Measurements from ENCODE around the gene MIOX.
"Not testable (repeated sequence)": the region's sequence is repeated elsewhere in the genome, so short reads cannot be mapped to it uniquely, and the experiment has no call there.

MIOX gene

DNA sequence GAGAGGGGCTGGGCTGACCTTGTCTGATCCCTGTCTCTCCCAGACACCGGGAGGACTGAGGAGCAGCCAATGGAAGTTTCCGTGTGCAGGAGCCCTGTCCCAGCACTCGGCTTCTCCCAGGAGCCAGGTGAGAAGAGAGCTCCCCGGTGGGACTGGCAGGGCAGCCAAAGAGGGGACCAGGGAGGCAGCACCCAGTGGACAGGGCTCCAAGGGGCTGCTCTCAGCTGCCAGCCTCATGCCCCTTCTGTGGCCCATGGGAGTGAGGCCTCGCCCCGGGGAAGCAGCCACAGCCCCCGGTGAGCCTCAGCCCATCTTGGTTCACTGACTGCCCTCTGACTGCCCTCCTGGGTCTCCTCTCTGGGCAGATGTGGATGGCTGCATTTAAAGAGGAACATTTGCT, 31.9 kb downstream of the MIOX start:
- no peak for DNase-seq

DNA sequence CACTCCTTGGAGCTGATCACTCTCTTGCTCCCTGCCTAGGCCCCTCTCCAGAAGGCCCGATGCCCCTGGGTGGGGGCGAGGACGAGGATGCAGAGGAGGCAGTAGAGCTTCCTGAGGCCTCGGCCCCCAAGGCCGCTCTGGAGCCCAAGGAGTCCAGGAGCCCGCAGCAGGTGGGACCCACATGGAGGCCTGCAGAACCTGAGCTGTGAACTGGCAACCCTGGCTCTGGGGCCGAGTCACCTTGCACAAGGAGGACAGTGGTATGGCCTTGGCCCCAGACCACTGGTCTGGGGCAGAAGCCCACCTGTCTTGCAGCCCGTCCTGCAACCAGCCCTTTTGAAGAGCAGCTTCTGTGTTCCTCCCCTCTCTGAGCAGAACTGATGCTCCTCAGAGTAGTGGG, 32.5 kb downstream of the MIOX start:
- DNase-seq, result no peak

DNA sequence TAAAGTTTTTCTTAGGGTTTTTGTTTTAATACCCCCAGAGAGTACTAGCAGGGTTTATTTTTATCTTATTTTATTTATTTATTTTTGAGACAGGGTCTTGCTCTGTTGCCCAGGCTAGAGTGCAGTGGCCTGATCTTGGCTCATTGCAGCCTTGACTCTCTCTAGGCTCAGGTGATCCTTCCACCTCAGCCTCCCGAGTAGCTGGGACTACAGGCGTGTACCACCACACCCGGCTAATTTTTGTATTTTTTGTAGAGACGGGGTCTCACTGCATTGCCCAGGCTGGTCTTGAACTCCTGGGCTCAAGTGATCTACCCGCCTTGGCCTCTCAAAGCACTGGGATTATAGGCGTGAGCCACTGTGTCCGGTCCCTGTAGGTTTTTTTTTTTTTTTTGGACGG, 33.5 kb downstream of the MIOX start:
- DNase-seq, result not testable (repeated sequence)

DNA sequence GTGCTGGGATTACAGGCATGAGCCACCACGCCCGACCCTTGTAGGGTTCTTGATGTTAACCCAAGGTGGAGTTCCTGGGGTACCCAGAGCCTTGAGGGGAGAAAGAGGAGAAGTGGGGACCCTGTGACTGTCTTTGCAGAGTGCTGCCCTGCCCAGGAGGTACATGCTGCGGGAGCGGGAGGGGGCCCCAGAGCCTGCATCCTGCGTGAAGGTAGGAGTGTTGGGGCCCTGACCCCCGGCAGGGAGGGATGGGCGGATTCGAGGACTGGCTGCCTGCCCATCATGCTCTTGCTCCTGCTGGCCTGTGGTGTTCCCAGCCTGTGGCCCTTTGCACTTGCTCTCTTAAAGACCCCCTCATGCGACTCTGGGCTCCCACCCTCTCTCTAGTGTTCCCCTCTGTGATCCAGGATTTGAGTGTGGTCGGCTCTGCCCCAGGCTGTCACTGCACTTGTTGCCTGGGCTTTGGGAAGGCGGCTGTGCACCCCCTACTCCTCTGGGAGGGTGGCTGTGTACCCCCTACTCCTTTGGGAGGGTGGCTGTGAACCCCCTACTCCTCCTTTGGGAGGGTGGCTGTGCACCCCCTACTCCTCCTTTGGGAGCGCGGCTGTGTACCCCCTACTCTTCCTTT, 34.3 kb downstream of the MIOX start:
- no peak for DNase-seq

DNA sequence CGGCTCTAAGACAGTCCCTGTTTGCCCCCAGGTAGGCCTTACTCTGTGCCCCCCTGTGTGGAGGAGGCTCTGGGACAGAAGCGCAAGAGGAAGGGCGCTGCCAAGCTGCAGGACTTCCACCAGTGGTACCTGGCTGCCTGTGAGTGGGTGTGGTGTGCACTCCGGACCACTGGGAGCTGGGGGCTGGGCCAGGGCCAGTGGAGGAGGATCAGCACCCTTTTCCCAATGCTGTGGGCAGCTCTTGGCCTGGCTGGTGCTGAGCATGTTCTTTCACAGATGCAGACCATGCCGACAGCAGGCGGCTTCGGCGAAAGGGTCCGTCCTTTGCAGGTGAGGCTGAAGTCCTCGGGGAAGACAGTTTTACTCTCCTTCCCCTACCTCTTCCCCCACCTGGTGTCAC, 35.1 kb downstream of the MIOX start:
- DNase-seq, result no peak

DNA sequence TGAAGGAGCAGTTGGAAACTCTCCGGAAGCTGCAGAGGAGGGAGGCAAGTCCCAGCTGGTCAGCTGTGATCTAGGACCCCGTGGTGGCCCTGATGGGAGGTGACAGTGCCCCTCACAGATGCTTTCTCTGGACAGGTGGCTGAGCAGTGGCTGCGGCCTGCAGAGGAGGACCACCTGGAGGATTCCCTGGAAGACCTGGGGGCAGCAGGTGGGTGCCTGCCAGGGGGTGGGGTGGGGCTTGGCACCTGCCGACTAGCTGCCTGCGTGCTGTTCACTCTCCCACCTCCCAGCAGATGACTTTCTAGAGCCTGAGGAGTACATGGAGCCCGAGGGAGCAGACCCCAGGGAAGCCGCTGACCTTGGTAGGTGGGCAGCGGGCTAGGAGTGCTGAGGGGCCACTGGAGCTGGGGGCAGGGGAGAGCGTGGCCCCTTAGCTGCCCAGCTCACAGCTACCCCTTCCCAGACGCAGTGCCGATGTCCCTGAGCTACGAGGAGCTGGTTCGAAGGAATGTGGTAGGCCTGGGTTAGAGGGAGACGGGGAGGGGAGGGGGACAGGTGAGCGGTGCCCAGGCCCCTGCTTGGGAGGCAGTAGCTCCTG, 35.6 kb downstream of the MIOX start:
- DNase-seq, result no peak

DNA sequence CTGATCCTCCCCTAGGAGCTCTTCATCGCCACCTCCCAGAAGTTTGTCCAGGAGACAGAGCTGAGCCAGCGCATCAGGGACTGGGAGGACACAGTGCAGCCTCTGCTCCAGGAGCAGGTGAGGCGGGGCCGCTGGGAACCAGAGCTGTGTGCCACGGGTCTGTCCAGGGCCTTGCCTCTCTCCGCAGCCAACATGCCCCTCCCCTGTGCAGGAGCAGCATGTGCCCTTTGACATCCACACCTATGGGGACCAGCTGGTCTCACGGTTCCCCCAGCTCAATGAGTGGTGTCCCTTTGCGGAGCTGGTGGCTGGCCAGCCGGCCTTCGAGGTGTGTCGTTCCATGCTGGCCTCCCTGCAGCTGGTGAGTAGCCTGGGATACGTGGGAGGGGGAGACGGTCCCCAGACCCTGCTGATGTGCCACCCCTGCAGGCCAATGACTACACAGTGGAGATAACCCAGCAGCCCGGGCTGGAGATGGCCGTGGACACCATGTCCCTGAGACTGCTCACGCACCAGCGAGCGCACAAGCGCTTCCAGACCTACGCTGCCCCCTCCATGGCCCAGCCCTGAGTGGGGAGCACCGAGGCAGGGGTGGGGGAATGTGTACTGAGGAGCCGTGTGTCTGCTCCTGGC, 36.3 kb downstream of the MIOX start:
- no peak for DNase-seq

DNA sequence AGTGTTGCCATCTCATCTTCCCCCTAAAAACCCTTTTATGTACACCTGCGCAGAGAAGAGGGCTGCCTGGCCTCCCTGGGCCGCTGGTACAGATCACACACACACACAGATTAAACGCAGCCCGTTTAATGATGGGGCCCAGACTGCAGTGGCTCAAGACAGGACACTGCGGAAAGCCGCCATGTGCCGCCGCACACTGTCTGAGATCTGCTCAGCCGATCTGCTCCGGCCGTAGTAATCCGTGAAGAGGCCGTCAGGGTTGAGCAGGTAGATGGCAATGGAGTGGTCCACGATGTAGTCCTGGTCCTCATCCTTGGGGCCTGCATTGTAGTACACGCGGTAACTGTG, 36.8 kb downstream of the MIOX start:
- DNase-seq, result no peak

DNA sequence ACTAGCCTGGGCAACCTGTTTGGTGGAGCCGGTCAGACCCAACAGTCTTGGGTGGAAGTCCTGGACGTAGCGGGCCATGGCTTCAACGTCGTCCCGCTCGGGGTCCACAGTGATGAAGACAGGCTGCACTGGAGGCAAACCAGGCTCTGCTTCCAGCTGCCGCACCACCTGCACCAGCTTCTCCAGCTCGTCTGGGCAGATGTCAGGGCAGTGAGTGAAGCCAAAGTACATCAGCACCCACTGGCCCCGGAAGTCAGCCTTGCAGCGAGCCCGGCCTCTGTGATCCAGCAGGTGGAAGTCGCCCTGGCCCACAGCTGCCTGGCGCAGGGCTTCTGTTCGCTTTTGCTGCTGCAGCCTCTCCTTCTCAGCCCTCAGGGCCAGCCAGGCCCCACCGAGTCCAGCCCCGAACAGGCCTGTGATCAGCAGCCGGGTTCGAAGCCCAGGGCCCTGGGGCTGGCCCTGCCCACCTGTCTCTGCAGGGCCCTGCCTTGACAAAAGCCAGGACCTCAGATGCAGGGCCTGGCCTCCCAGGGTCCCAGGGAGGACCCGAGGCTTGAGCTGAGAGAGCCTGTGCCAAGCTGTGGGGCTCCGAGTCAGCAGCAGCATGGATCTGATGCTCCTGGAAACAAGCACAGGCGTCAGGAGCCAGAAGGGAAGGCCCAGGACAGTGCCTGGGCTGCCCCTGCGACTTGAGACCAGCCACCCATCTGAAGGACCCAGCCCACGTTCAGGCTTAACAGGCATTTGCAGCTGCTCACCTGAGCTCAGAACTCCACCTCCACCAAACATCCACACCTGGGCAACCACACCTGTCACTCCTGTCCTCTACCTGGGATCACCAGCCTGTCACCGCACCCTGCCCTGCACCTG, 37.4 kb downstream of the MIOX start:
- DNase-seq, result no peak

DNA sequence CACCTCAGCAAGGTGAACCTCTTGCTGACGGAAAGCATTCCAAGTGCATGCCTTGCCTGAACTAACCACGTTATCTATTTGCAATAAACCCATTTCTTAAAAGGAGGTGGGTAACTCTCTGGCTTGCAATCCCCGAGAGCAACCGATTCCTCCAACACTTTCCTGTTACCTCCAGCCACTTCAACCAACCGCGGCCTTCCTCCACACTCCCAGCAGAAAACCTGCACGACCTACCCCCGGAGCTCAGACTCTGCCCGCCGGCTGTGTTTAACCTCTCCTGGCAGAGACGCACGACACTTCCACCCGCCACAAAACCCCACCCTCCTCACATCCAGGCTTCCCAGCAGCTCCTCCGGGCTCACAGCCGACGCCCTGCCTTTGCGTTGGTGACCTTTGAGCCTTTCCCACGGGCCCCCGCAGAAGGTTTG, 38.0 kb downstream of the MIOX start:
- no peak for DNase-seq

DNA sequence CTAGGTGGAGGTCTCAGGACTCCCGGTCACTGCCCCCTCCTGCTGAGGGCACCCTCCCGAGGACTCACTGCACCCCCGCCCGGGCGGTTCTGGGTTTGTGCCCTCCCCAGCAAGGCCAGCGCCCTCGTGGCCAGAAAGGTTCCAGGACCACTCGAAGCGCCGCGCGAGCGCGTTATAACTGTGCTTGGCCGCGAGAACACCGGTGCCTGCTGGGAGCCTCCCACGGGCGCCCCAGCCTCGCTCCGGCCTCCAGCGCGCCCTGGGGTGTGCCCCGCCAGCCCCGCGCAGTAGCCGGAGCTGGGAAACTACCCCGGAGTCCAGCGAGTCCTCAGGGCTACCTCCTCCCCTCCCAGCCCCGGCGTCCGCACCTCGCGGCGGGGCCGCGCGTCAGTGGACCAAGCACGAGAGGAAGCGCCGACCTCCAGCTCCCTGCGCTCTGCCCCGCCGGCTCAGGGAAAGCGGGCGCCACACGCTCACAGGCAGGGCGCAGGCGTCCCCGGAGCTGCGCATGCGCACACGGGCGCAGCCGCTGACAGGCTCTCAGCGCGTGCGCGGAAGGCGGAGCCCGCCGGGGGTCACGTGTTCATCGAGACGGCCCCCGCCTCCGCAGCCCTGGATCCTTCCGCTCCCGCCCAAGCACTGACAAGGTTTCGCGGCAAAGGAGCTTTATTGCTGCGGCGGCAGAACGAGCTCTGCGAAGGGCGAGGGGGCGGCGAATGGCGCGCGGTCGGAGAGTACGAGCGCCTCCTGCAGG, 38.6 kb downstream of the MIOX start, which contains the start of gene SCO2:
SCO2 (minus strand) TSS at position 495 of the 754 bp plus-strand sequence. CDS start 1,187 bp downstream, outside the sequence.
- peak; percentile 97 to 98 for DNase-seq

DNA sequence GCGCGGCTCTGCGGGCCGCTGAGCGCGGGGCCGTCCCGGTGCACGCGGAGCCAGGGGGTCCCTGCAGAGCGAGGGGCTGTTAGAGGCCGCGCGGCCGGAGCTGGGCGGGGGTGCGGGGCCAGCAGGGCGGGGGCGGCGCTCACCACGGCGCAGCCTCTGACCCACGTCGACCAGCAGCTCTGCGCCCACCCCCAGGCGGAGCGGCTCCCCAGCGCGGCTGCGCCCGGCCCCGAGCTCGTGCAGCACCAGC, 39.1 kb downstream of the MIOX start:
- no peak for DNase-seq

DNA sequence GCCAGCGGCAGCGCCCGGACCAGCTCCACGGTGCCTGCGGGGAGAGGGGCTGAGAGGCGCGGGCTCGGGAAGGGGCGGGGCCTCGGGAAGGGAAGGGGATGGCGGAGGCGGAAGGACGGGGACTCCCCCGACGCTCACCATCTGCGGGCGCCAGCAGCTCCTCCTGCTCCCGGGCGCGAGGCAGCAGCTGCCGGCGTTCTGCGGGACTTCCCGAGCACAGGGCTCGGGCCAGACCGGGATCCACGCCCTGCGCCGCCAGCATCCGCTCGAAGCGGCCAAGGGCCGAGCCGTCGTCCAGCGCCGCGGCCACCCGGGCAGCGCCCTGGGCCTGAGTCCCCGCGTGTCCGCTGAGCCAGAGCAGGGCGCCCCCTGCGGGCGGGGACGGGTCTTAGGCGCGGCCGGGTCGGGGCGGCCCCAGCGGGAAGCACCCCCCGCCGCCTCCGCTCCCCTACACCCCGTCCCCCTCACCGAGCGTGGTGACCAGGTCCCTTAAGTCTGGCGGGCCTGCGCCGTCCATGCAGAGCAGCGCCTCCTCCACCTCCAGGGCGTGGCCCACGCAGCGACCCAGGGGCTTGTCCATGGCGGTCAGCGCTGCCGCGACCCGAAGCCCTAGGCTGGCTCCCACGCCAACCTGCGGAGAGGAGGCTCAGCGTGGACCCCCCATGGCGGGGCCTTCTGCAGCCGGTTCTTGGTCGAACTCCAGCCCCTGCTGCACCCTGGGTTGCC, 39.6 kb downstream of the MIOX start:
- peak; percentile 86 to 91 for DNase-seq

DNA sequence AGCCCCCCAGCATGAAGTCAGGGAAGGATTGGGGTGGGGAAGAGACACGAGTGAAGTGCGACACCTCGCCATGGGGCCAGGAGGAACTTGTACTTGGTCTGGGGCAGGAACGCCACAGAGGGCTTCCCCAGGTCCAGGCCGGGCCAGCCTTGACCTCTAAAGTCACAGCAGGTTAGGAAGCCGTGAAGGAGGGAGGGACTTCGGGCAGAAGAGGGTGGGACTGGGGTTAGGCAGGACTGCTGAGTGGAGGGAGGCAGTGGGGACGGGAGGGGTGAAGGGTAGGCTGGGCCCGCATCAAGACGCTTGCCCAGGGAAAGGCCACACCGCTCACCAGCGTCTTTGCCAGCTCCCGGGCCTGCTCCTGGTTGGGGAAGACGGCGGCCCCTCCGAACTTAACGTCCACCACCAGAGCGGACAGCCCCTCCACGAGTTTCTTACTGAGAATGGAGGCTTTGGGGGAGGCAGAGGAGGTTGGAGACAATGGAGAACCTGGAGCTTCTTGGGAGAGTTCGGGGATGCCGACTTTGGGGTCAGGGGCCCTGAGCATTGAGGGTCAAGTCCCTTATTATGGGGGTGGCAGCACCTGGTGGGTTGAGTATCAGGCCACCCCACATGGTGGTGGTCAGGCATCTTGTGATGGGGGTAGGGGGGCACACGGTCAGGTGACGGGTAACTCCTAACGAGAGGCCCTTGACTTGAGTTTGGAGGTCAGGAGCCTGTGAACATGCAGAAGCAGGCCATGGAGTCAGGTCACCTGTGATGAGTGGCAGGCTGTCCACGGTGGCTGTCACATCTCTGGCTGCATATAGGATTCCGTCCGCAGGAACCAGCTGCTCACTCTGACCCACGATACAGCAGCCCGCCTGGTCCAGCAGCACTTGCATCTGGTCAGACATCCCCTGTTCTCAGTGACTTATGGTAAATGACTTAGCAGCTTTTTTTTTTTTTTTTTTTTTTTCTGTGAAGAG, 40.5 kb downstream of the MIOX start:
- DNase-seq, result peak; percentile 67 to 70

DNA sequence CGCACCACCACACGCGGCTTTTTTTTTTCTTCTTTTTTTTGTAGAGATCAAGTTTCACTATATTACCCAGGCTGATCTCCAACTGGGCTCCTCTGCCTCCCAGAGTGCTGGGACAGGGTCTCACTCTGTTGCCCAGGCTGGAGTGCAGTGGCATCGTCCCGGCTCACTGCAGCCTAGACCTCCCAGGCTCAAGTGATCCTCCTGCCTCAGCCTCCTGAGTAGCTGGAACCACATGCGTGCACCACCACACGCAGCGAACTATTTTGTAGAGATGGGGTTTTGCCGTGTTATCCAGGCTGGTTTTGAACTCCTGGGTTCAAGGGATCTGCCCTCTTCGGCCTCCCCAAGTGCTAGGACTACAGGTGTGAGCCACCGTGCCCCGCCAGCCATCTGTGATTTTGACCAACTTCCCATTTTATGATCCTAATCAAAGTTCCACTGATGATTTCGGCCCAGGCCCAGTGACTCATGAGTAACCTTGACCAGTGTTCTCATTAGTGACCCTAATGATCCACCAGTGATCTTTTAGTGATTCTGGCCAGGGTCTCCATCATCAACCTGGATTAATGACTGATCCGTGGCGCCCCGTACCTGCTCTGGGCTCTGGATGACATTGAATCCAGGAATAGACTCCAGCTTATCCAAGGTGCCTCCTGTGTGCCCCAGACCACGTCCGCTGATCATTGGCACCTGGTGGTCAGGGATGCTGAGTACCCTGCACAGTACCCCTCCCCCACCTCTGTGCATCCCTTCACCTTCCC, 41.4 kb downstream of the MIOX start:
- no peak for DNase-seq

DNA sequence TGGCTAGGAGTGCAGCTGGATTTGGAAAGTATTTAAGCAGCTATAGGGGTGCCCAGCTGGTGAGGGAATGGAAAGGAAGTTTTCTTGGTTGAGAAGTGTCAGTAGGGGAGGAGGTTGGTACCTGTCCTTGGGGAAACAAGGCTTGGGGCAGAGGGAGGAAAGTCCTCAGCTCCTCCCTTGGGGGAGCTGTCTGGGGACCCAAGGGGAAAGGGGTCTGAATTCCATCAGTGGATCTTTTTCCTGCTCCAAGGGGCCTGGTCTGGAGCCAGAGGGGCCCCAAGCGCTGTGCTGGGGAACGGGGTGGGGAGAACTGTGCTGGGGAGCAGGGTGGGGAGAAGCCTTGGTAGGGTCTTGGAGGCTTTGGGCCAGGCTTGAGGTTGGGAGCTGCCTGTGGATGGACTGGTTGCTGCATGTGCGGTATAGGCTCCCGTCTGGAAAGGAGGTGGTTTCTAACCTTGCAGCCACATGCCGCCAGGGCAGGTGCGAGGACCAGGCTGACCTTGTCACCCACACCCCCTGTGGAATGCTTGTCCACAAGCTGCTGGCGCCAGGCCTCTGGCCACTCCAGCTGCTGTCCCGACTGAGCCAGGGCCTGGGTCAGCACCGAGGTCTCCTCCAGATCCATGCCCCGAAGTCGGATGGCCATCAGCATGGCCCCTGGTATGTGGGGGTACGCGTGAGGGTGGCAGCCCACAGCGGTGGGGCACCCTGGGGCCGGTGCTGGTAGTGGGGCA, 42.2 kb downstream of the MIOX start:
- no peak for DNase-seq

DNA sequence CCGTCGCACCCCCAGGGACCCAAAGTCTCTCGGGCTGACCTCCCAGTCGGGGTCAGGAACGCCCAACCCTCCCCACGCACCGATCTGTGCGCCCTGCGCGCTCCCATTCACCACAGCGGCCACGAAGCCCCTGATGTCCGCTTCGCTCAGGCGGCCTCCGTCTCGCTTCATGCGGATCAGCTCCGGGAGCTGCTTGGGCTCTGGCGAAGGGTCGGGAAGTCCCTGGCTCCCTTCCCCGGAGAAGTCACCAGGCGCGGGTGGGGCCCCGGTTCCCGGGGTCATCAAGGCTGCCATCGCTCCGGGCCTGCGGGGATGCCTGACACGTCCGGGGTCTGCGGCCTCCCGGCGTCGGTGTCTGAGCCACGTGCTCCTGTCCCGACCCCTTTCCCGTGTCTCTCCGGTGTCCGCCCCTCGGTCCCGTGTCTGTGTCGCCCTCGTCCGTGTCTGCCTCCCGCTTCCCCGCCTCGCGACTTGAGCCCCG, 42.8 kb downstream of the MIOX start:
- DNase-seq, result no peak

DNA sequence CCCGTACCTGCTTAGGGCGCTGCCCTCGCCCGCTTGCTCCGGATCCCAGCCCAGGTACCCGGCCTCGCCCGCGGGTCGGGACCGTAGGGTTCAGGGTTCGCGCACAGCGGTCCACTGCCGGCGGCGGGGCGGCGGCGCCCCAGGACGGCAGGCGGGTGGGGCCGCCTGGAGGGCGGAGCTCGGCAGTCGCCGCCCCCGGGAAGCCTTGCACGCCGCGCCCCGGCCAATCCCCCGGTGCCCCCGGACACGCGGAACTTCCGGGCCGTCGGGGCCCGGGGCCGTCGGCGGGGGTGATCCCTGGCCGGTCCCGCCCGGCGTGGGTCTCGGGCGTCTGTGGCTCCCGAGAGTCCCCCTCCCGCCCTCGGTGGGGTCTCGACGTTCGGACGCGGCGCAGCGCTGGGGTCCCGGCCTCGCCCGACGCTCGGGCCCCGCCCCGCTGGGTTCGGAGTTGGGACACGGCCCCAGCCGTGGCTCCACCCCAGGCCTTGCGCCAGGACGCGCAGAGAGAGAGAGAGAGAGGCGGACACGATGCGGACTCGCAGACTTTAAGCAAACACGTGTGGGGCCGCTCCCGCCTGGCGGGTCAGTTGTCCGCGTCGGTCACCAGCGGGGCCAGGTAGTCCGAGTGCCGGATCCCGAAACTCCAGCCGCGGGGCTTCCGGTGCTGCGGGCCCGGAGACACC, 43.4 kb downstream of the MIOX start, which contains the start of gene TYMP:
TYMP (minus strand) TSS at position 116 of the 683 bp plus-strand sequence. CDS start 303 bp downstream, outside the sequence.
- peak; percentile 81 to 86 for DNase-seq

DNA sequence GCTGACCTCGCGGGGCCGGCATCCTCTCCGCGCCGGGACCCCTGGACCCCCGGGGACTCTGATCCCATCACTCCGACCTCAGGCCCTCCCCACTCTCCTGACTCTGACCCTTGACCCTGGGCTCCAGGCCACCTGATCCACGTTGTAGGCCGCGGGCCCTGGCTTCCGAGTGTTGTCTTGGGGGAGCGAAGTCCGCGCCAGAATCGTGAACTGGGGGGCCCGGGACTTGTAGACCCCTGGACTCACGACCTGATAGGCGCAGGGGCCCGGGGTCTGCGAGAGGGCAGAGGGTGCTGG, 43.9 kb downstream of the MIOX start:
- no peak for DNase-seq
